Osteocyte (in vitro differentiated cells): ENCODE results near the gene TBC1D22B. TPM values are rescaled to one million over a fixed set of nuclear protein-coding genes. Genes with fewer than 3 reads are reported as not detected.
"Not testable (repeated sequence)": the region's sequence is repeated elsewhere in the genome, so short reads cannot be mapped to it uniquely, and the experiment has no call there.

Source experiments
- DNase-seq: peaks from one replicate; pipeline ENCODE4 v3.0.0; 2021; ENCODE audit warnings: mixed read lengths; ENCODE audit not compliant: unreplicated experiment; ENCODE audit errors: extremely low spot score
- H3K27ac Mint-ChIP-seq: one replicate; pipeline ENCODE4 v1.8.0; 2021; ENCODE audit warnings: mild to moderate bottlenecking, mixed read lengths; ENCODE audit not compliant: unreplicated experiment
- H3K27me3 Mint-ChIP-seq: one replicate; pipeline ENCODE4 v1.8.0; 2021; ENCODE audit warnings: mixed read lengths; ENCODE audit not compliant: unreplicated experiment
- H3K36me3 Mint-ChIP-seq: one replicate; pipeline ENCODE4 v1.8.0; 2021; ENCODE audit warnings: mixed read lengths; ENCODE audit not compliant: unreplicated experiment
- H3K4me1 Mint-ChIP-seq: one replicate; pipeline ENCODE4 v1.8.0; 2021; ENCODE audit warnings: mixed read lengths; ENCODE audit not compliant: unreplicated experiment
- H3K4me3 Mint-ChIP-seq: one replicate; pipeline ENCODE4 v1.8.0; 2021; ENCODE audit warnings: mild to moderate bottlenecking, moderate library complexity, mixed read lengths; ENCODE audit not compliant: unreplicated experiment
- H3K9me3 Mint-ChIP-seq: one replicate; pipeline ENCODE4 v1.8.0; 2021; ENCODE audit warnings: mixed read lengths; ENCODE audit not compliant: unreplicated experiment
- total RNA-seq: library from RNA; stranded (reverse); gene quantifications from 2 replicates; pipeline ENCODE4 v1.2.1, GENCODE V29; 2021
- TF ChIP-seq, protein P1 (sequence below): fragments of 200-600 bp; sonication (generic); IDR thresholded peaks from 2 replicates; pipeline ENCODE4 v1.5.0; 2021; ENCODE audit warnings: antibody characterized with exemption, mild to moderate bottlenecking, moderate library complexity

Gene TBC1D22B
- total RNA-seq, 1 donor from 2014 or later = 13.8 TPM

DNA sequence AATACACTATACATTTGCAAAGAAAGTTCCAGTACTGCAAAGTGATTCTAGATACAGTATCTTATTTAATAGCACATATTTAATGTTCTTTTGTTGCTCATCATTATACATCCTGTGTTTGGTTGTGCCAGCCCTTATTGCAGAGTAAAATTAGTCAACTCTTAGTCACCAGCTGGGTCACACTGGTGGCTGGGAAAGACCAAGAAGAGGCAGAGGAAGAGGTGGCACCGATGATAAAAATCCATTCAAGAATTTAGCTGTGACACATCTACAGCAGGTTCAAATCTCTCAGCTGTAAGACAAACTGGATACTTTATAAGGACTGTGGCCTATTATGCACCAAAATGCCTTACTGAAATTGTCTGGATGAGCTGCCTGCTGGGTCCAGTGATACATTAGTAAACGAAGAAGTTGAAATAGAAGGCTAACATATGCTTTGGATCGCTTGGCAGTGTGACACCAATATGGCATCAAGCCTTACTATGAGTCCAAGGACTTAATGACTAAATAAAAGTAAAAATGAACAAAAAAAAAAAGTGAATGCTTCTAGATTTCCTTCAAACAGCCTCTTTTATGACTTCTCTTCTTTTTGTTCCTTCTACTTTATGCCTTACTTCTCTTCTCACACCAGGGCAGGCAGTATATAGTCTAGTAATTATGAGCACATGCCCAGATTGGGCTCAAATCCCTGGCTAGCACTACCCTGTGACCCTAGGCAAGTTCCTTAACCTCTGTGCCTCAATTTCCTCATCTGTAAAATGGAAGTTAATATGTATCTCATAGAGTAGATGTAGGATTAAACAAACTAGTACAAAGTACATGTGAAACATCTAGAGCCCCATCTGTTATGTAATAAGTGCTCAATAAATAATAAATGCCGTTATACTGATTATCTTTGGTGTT lies 66.8 kb downstream of the TBC1D22B start:
- Mint-ChIP-seq H3K36me3 (peaks cover 18% of the 10 kb centered on the region), H3K27me3 (no peaks in the 10 kb centered on the region), H3K4me3 (no peak overlapping the region), H3K27ac (peak overlapping the region; percentile 34), H3K9me3 (no peaks in the 10 kb centered on the region), H3K4me1 (peaks cover 65% of the 10 kb centered on the region)
- TF ChIP-seq, protein P1, sequence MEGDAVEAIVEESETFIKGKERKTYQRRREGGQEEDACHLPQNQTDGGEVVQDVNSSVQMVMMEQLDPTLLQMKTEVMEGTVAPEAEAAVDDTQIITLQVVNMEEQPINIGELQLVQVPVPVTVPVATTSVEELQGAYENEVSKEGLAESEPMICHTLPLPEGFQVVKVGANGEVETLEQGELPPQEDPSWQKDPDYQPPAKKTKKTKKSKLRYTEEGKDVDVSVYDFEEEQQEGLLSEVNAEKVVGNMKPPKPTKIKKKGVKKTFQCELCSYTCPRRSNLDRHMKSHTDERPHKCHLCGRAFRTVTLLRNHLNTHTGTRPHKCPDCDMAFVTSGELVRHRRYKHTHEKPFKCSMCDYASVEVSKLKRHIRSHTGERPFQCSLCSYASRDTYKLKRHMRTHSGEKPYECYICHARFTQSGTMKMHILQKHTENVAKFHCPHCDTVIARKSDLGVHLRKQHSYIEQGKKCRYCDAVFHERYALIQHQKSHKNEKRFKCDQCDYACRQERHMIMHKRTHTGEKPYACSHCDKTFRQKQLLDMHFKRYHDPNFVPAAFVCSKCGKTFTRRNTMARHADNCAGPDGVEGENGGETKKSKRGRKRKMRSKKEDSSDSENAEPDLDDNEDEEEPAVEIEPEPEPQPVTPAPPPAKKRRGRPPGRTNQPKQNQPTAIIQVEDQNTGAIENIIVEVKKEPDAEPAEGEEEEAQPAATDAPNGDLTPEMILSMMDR = no peak
- DNase-seq = no peak

DNA sequence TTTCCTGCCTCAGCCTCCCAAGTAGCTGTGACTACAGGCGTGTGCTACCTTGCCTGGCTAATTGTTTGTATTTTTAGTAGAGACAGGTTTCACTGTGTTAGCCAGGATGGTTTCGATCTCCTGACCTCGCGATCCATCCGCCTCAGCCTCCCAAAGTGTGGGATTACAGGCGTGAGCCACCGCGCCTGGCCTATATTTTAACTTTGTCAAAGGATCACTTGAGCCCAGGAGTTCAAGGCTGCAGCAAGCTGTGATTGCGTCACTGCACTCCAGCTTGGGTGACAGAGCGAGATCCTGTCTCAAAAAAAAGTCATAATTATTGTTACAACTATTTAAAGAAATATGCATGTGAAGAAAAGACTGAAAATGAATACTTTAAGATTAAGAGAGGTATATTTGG lies 72.8 kb downstream of the TBC1D22B start:
- not testable (repeated sequence) for H3K27ac Mint-ChIP-seq, DNase-seq, H3K9me3 Mint-ChIP-seq, H3K4me3 Mint-ChIP-seq, H3K27me3 Mint-ChIP-seq
- Mint-ChIP-seq H3K36me3 (peaks cover 20% of the 10 kb centered on the region), H3K4me1 (peaks cover 22% of the 10 kb centered on the region)

DNA sequence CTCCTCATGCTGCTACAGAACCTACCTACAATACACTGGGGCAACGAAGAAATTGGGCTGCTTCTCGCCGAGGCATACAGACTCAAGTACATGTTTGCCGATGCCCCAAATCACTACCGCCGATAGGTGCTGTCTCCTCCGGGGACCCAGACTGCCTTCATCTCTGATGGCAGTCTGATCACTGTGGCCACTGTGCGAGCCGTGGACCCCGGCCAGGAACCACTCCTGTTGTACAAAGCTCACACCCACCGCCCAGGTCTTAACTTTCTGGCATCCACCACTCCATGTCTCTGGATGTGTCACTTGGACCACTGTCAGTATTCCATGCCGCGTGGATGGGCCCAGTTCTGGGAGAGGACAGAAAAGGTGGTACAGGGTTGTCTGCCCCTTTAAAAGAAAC lies 73.5 kb downstream of the TBC1D22B start:
- peaks cover 16% of the 10 kb centered on the region for H3K4me1 Mint-ChIP-seq
- H3K36me3 Mint-ChIP-seq = peaks cover 18% of the 10 kb centered on the region

DNA sequence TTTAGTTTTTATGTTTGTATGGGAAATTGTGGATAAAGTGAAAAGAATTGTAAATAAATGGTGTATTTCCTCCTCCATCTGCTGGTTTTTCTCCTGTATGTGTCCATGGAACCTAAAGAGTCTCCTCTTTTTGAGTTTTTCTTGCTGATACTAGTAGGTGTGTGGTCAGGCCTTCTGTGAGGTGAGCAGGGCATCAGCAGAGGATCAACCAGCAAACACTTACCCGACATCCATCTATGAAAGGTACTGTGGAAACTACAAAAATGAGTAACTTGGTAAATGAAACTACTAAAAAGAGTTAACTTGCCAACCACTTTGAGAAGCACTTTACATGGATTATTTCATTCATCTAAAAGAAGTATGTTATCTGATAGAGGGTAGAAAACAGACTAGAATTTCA lies 75.3 kb downstream of the TBC1D22B start:
- H3K27me3 Mint-ChIP-seq = no peaks in the 10 kb centered on the region
- H3K4me1 Mint-ChIP-seq = peaks cover 7% of the 10 kb centered on the region
- no peak overlapping the region for H3K27ac Mint-ChIP-seq
- TF ChIP-seq, protein P1 = no peak
- peaks cover 16% of the 10 kb centered on the region for H3K36me3 Mint-ChIP-seq
- no peak for DNase-seq
- H3K9me3 Mint-ChIP-seq = no peaks in the 10 kb centered on the region
- no peak overlapping the region for H3K4me3 Mint-ChIP-seq

More for the DNA sequence above, 73.5 kb downstream of the TBC1D22B start:
- no peak for DNase-seq
- Mint-ChIP-seq H3K27ac (no peak overlapping the region), H3K4me3 (no peak overlapping the region), H3K9me3 (no peaks in the 10 kb centered on the region), H3K27me3 (no peaks in the 10 kb centered on the region)
- TF ChIP-seq, protein P1 = no peak

DNA sequence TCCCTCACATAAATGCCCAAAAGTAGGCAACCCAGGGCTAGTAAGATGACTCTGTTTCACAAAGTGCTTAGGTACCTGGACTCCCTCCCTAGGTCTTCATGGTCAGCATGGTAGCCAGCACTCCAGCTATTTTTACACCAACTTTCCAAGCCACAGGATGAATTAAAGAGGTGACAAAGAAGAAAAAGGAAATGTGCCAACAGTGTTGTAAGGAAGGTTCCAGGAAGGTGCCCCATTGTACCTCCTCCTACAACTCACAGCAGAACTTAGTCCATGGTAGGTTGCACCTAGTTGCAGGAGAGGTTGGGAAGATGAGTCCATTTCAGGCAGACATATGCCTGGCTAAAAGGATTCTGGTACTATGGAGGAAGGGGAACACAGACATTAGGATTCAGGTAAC lies 76.5 kb downstream of the TBC1D22B start:
- H3K4me1 Mint-ChIP-seq = peaks cover 3% of the 10 kb centered on the region
- no peak overlapping the region for H3K27ac Mint-ChIP-seq
- TF ChIP-seq, protein P1 = no peak
- DNase-seq = no peak
- H3K36me3 Mint-ChIP-seq = peaks cover 16% of the 10 kb centered on the region
- no peak overlapping the region for H3K4me3 Mint-ChIP-seq
- no peaks in the 10 kb centered on the region for H3K9me3 Mint-ChIP-seq
- no peaks in the 10 kb centered on the region for H3K27me3 Mint-ChIP-seq

DNA sequence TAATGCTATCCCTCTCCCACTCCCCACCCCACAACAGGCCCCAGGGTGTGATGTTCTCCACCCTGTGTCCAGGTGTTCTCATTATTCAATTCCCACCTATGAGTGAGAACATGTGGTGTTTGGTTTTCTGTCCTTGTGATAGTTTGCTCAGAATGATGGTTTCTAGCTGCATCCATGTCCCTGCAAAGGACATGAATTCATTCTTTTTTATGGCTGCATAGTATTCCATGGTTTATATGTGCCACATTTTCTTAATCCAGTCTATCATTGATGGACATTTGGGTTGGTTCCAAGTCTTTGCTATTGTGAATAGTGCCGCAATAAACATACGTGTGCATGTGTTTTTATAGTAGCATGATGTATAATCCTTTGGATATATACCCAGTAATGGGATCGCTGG lies 80.7 kb downstream of the TBC1D22B start:
- not testable (repeated sequence) for H3K4me1 Mint-ChIP-seq, H3K9me3 Mint-ChIP-seq, H3K36me3 Mint-ChIP-seq, H3K27ac Mint-ChIP-seq, H3K27me3 Mint-ChIP-seq, DNase-seq, H3K4me3 Mint-ChIP-seq
